K562 (cell line): ENCODE measurements around the gene ADAMTSL3. TPM values are rescaled to one million over a fixed set of nuclear protein-coding genes. Genes with fewer than 3 reads are reported as not detected.
A peak's percentile ranks its signal among the peaks of the same experiment; 100 is the strongest.

Experiments
- ATAC-seq: fragments of 200-7000 bp; cut with Tn5 transposase; 3 replicates; pipeline ENCODE4 v1.9.1; 2020; ENCODE audit warnings: moderate library complexity
- BruUV-seq: library from RNA; stranded (reverse); fragments of 400-500 nt; replicated peaks from 2 replicates; lab custom pipeline; 2021; lab: Mats Ljungman, UMichigan
- CTCF ChIA-PET: fragments of 300-600 bp; formaldehyde crosslinking; extraction: SDS; loops from one replicate; lab custom pipeline; 2021; ENCODE audit warnings: low intra/inter-chr PET ratio; lab: Yijun Ruan, JAX
- POLR2A ChIA-PET: fragments of 300-600, 350-650 bp; sonication (Branson Sonifier 250); formaldehyde crosslinking; extraction: SDS; loops from one replicate; lab custom pipeline; 2021; ENCODE audit warnings: antibody characterized with exemption, inconsistent platforms; lab: Yijun Ruan, JAX
- DNase-seq, 4 experiments: peaks; one replicate each; pipeline versions ENCODE4 v3.0.0 to v3.0.0-alpha.2; 2011 to 2018; ENCODE audit warnings: low spot score in 3 of 4, mixed read lengths in 3 of 4; ENCODE audit errors: extremely low read depth in 1 of 4
- FAIRE-seq: peaks from 2 replicates; lab custom pipeline; 2011; peaks lifted over from hg19 to GRCh38; lab: Jason Lieb, UNC
- H2AFZ ChIP-seq: 2 replicates; pipeline ENCODE4 v1.6.0; 2011; ENCODE audit warnings: low read depth, low read length, control low read depth, inconsistent platforms
- H3K27ac ChIP-seq: fragments of 200-600 bp; 3 replicates; pipeline ENCODE4 v1.8.0; 2011; ENCODE audit warnings: low read depth, mild to moderate bottlenecking, control low read depth, inconsistent platforms, low read length, moderate library complexity, mixed read lengths; ENCODE audit errors: extremely low read depth
- H3K27me3 ChIP-seq, 2 experiments: fragments of 300-600 bp in 1 of 2; 2 replicates in 1 of 2; 3 replicates in 1 of 2; pipeline versions ENCODE4 v1.6.0 to v1.8.0; 2011; ENCODE audit warnings: inconsistent platforms in 2 of 2, low read length in 2 of 2, mild to moderate bottlenecking in 1 of 2, mixed read lengths in 1 of 2, moderate library complexity in 1 of 2; ENCODE audit not compliant: control insufficient read depth in 2 of 2, insufficient read depth in 2 of 2
- H3K36me3 ChIP-seq: fragments of 300-600 bp; 3 replicates; pipeline ENCODE4 v1.8.0; 2011; ENCODE audit warnings: mild to moderate bottlenecking, low read length, inconsistent platforms; ENCODE audit not compliant: control insufficient read depth, insufficient read depth
- H3K4me1 ChIP-seq, 2 experiments: fragments of 200-600 bp in 1 of 2; replicated peaks in 1 of 2; 2 replicates in 1 of 2; 3 replicates in 1 of 2; pipeline versions ENCODE4 v1.5.1 to v1.8.0; 2011; ENCODE audit warnings: inconsistent platforms in 2 of 2, low read length in 2 of 2, mild to moderate bottlenecking in 1 of 2, mixed read lengths in 1 of 2, moderate library complexity in 1 of 2; ENCODE audit not compliant: control insufficient read depth in 2 of 2, insufficient read depth in 2 of 2
- H3K4me2 ChIP-seq: 2 replicates; pipeline ENCODE4 v1.6.1; 2011; ENCODE audit warnings: low read length, control low read depth, inconsistent platforms, mixed read lengths; ENCODE audit not compliant: insufficient read depth
- H3K4me3 ChIP-seq: fragments of 200-600 bp; sonication (generic), shearing (Covaris generic); 2 replicates; pipeline ENCODE4 v1.5.1; 2016; ENCODE audit warnings: control low read depth, inconsistent platforms
- H3K79me2 ChIP-seq: fragments of 200-600 bp; 3 replicates; pipeline ENCODE4 v1.8.0; 2011; ENCODE audit warnings: low read length, inconsistent platforms; ENCODE audit not compliant: control insufficient read depth, insufficient read depth
- H3K9ac ChIP-seq, 2 experiments: 2 replicates each; pipeline versions ENCODE4 v1.6.0 to v1.6.1; 2011; ENCODE audit warnings: low read depth in 2 of 2, low read length in 2 of 2, control low read depth in 1 of 2, inconsistent platforms in 1 of 2, mild to moderate bottlenecking in 1 of 2, mixed read lengths in 1 of 2; ENCODE audit not compliant: insufficient read depth in 1 of 2
- H3K9me1 ChIP-seq: one replicate; pipeline ENCODE4 v1.6.0; 2011; ENCODE audit warnings: inconsistent platforms, mild to moderate bottlenecking, low read length, moderate library complexity; ENCODE audit not compliant: control insufficient read depth, insufficient read depth
- H3K9me3 ChIP-seq: replicated peaks from 2 replicates; pipeline ENCODE4 v1.5.1; 2011; ENCODE audit warnings: low read depth, low read length, inconsistent platforms; ENCODE audit not compliant: control insufficient read depth, insufficient read depth
- H4K20me1 ChIP-seq: replicated peaks from 2 replicates; pipeline ENCODE4 v1.6.1; 2011; ENCODE audit warnings: low read length, inconsistent platforms, mixed read lengths; ENCODE audit not compliant: control insufficient read depth, insufficient read depth
- C11orf30 ChIP-seq: fragments of 450-650 bp; IDR thresholded peaks from 2 replicates; pipeline ENCODE4 v1.6.1; 2016; ENCODE audit warnings: low read depth, mild to moderate bottlenecking
- DIDO1 ChIP-seq: fragments of 450-650 bp; IDR thresholded peaks from 2 replicates; pipeline ENCODE4 v1.6.1; 2016; ENCODE audit warnings: low read depth, missing biosample characterization, missing genetic modification characterization
- ESRRB ChIP-seq: fragments of 250-450 bp; sonication (Bioruptor Pico); IDR thresholded peaks from 2 replicates; pipeline ENCODE4 v1.5.0; 2020; ENCODE audit warnings: mild to moderate bottlenecking, moderate library complexity, borderline replicate concordance
- FOXM1 ChIP-seq, 2 experiments: fragments of 450-650 bp in 1 of 2; sonication (generic) in 1 of 2; formaldehyde crosslinking in 1 of 2; IDR thresholded peaks; 2 replicates each; pipeline versions ENCODE4 v1.6.1 to v1.9.0; 2017 to 2022; ENCODE audit warnings: low read depth in 2 of 2, mild to moderate bottlenecking in 2 of 2, missing genetic modification reagents in 1 of 2, moderate library complexity in 1 of 2
- HNRNPK ChIP-seq: fragments of 200-400 bp; formaldehyde crosslinking; IDR thresholded peaks from one replicate; pipeline ENCODE4 v1.6.1; 2018; ENCODE audit warnings: mild to moderate bottlenecking, low read depth, low read length; ENCODE audit not compliant: poor library complexity, severe bottlenecking
- JUND ChIP-seq, 2 experiments: IDR thresholded peaks; 2 replicates in 1 of 2; 3 replicates in 1 of 2; pipeline ENCODE4 v1.6.1; 2011; ENCODE audit warnings: borderline replicate concordance in 2 of 2, low read depth in 2 of 2, low read length in 2 of 2, improper control_type of control experiment in 1 of 2, missing biosample characterization in 1 of 2, missing genetic modification characterization in 1 of 2, missing genetic modification reagents in 1 of 2
- MAFF ChIP-seq: IDR thresholded peaks from 2 replicates; pipeline ENCODE4 v1.6.1; 2012; ENCODE audit warnings: low read length, improper control_type of control experiment
- MAFG ChIP-seq: fragments of 450-650 bp; conservative IDR thresholded peaks from 2 replicates; pipeline ENCODE4 v1.6.1; 2016; ENCODE audit warnings: missing genetic modification characterization, missing compliant biosample characterization
- MCM2 ChIP-seq: fragments of 450-650 bp; IDR thresholded peaks from 2 replicates; pipeline ENCODE4 v1.6.1; 2017; ENCODE audit warnings: low read depth, mild to moderate bottlenecking
- NFRKB ChIP-seq: fragments of 450-650 bp; IDR thresholded peaks from 2 replicates; pipeline ENCODE4 v1.6.1; 2016; ENCODE audit warnings: low read depth
- POLR3A ChIP-seq: IDR thresholded peaks from 2 replicates; pipeline ENCODE4 v1.6.1; 2011; ENCODE audit warnings: borderline replicate concordance, mild to moderate bottlenecking, moderate library complexity; ENCODE audit not compliant: insufficient read length, insufficient read depth; ENCODE audit errors: extremely low read depth
- PTRF ChIP-seq: fragments of 450-650 bp; IDR thresholded peaks from 2 replicates; pipeline ENCODE4 v1.6.1; 2016; ENCODE audit warnings: mild to moderate bottlenecking, missing genetic modification characterization, missing compliant biosample characterization
- RBFOX2 ChIP-seq: fragments of 200-400 bp; formaldehyde crosslinking; IDR thresholded peaks from 2 replicates; pipeline ENCODE4 v1.6.1; 2017; ENCODE audit warnings: low read depth, mild to moderate bottlenecking, low read length, moderate library complexity
- RBM17 ChIP-seq: fragments of 200-400 bp; formaldehyde crosslinking; IDR thresholded peaks from 2 replicates; pipeline ENCODE4 v1.6.1; 2017; ENCODE audit warnings: low read depth, mild to moderate bottlenecking, low read length, borderline replicate concordance
- RBM34 ChIP-seq: fragments of 200-400 bp; formaldehyde crosslinking; IDR thresholded peaks from 2 replicates; pipeline ENCODE4 v1.6.1; 2018; ENCODE audit warnings: low read length, borderline replicate concordance; ENCODE audit not compliant: insufficient read depth
- SPI1 ChIP-seq: IDR thresholded peaks from 2 replicates; pipeline ENCODE4 v1.6.1; 2011; ENCODE audit warnings: low read depth, low read length, control low read depth, borderline replicate concordance
- SRSF9 ChIP-seq: fragments of 200-400 bp; formaldehyde crosslinking; IDR thresholded peaks from 2 replicates; pipeline ENCODE4 v1.6.1; 2017; ENCODE audit warnings: low read depth, low read length, borderline replicate concordance
- TARDBP ChIP-seq: fragments of 450-650 bp; IDR thresholded peaks from 2 replicates; pipeline ENCODE4 v1.6.1; 2016
- ZBTB17 ChIP-seq: fragments of 450-650 bp; formaldehyde crosslinking; IDR thresholded peaks from 2 replicates; pipeline ENCODE4 v1.4.0; 2020; ENCODE audit warnings: mild to moderate bottlenecking
- ZBTB2 ChIP-seq: fragments of 450-650 bp; IDR thresholded peaks from 2 replicates; pipeline ENCODE4 v1.6.1; 2016; ENCODE audit warnings: antibody characterized with exemption
- ZC3H8 ChIP-seq: fragments of 450-650 bp; IDR thresholded peaks from 2 replicates; pipeline ENCODE4 v1.6.1; 2017
- ZNF316 ChIP-seq: fragments of 450-650 bp; IDR thresholded peaks from 2 replicates; pipeline ENCODE4 v1.6.1; 2016
- ZNF408 ChIP-seq: fragments of 250-450 bp; sonication (Bioruptor Pico); IDR thresholded peaks from 2 replicates; pipeline ENCODE4 v1.4.0; 2020; ENCODE audit warnings: low read depth, mild to moderate bottlenecking, moderate library complexity
- ZNF436 ChIP-seq: fragments of 250-450, 450-650 bp; sonication (Bioruptor Pico); formaldehyde crosslinking; IDR thresholded peaks from 2 replicates; pipeline ENCODE4 v1.7.0; 2020; ENCODE audit warnings: mild to moderate bottlenecking
- WGBS: fragments of 100-300 bp; shearing (Covaris generic); methylation state at CpG from one replicate; pipeline ENCODE4 v1.1.6; 2016; ENCODE audit warnings: low coverage, mixed read lengths; ENCODE audit not compliant: insufficient coverage; ENCODE audit errors: missing lambda C conversion rate; 5-methylcytosine and 5-hydroxymethylcytosine counted together
- in situ Hi-C: fragments of 300-500 bp; cut with MboI; formaldehyde crosslinking; loops from 4 replicates; pipeline ENCODE4 v1.15.0; 2018; ENCODE audit warnings: inconsistent platforms, mixed read lengths
- intact Hi-C: fragments of 100-400 bp; cut with micrococcal nuclease; formaldehyde crosslinking; loops from 2 replicates; pipeline ENCODE4 v1.14.2; 2022
- polyA plus RNA-seq, 8 experiments: library from polyadenylated mRNA; depleted of rRNA in 4 of 8; stranded (reverse) in 5 of 8; unstranded in 3 of 8; fragments of >200 nt; fragmentation: Nextera tagmentation in 2 of 8; fragmentation: Illumina TruSeq in 1 of 8; extraction: Ambion mirVana in 2 of 8; extraction: Trizol in 1 of 8; gene quantifications; 2 replicates each; pipeline versions ENCODE4 v1.2.1 to v1.2.3, GENCODE V29; 2011 to 2014; ENCODE audit warnings: inconsistent platforms in 1 of 8, missing spikeins in 1 of 8
- total RNA-seq, 7 experiments: library from RNA; depleted of rRNA in 6 of 7; stranded (reverse); fragments of >200 nt in 6 of 7; fragmentation: Illumina TruSeq in 2 of 7; extraction: Trizol in 2 of 7; gene quantifications; 2 replicates each; pipeline versions ENCODE4 v1.2.1 to v1.2.3, GENCODE V29; 2011 to 2021; ENCODE audit warnings: low replicate concordance in 1 of 7

ADAMTSL3 gene
- total and polyA plus RNA-seq, 9 of the 15 experiments (the other 6 are each of a cell fraction or from before 2014, with no cell fraction given) = 0.01 to 0.18 (median 0.07) TPM; not detected in 3

- TF ChIP-seq PTRF (tag) (no peak), RBM17 (no peak), TARDBP (no peak), RBFOX2 (no peak), ZNF436 (CRISPR knock-in tag) (no peak), DIDO1 (no peak)
Measured at GRCh38 chr15:83709241-83709640, 55.3 kb downstream of the ADAMTSL3 start (continued).

DNA sequence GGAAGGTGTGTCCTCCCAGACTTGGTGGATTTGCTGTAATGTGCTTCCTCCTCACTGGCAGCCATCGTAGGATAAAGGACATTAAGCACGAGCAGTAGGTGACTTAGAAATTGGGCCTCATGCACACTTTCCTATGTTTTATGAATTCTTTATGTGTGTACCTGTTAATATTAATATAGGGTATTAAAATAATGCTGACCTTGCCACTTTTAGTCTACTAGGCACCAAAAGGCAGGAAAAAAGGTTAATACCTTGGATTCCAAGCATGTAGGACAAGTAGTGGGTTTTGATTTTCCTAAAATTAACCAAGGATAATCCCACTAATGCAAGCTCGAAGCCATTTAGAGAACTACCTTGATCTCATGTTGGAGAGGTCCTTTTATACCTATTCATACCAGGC, 55.9 kb downstream of the ADAMTSL3 start:
- ChIA-PET CTCF (no interaction called here), POLR2A (no interaction called here)
- H3K79me2 ChIP-seq = no peaks in the 10 kb centered on the region
- H3K36me3 ChIP-seq = no peaks in the 10 kb centered on the region
- no peak overlapping the region for H3K9ac ChIP-seq
- in situ Hi-C loops = no loop called here
- no peak overlapping the region for H3K4me3 ChIP-seq
- H3K4me2 ChIP-seq = no peak overlapping the region
- ATAC-seq (no peak), FAIRE-seq (no peak), DNase-seq (no peak)
- BruUV-seq = no TSS peak
- H2AFZ ChIP-seq = no peak overlapping the region
- no peak overlapping the region for H3K27ac ChIP-seq
- intact Hi-C loops = no loop called here
- no peaks in the 10 kb centered on the region for H3K9me3 ChIP-seq
- 4% methylated on average over 3 of the region's 3 CpGs for WGBS
- H4K20me1 ChIP-seq = no peaks in the 10 kb centered on the region
- no peaks in the 10 kb centered on the region for H3K9me1 ChIP-seq
- H3K4me1 ChIP-seq = no peaks in the 10 kb centered on the region
- H3K27me3 ChIP-seq = no peaks in the 10 kb centered on the region; a peak in 1 of 5 replicates
- TF ChIP-seq ESRRB (CRISPR knock-in tag) = no peak
- TF ChIP-seq FOXM1 (IDR thresholded peaks at IDR 0.05; ENCODE audit: low read depth) = no peak
- no peak for TF ChIP-seq FOXM1 (CRISPR knock-in tag; IDR thresholded peaks at IDR 0.05; ENCODE audit: low read depth)
- no peak for TF ChIP-seq MCM2
- TF ChIP-seq C11orf30 = peak; percentile 33; the same call in 1 of the 2 replicates
- no peak for TF ChIP-seq ZBTB17 (CRISPR knock-in tag)
- no peak for TF ChIP-seq HNRNPK
- 0 out of 2 replicates have a peak, but pooled peaks have one; percentile 38 for TF ChIP-seq MAFG (tag)
- TF ChIP-seq ZNF408 (CRISPR knock-in tag) = no peak
- TF ChIP-seq JUND (IDR thresholded peaks at IDR 0.05; ENCODE audit: borderline replicate concordance, low read depth, low read length) = no peak
- TF ChIP-seq JUND (tag; IDR thresholded peaks at IDR 0.05; ENCODE audit: borderline replicate concordance, low read depth, low read length) = no peak
- no peak for TF ChIP-seq NFRKB
- no peak for TF ChIP-seq POLR3A
- TF ChIP-seq ZBTB2 = no peak
- no peak for TF ChIP-seq RBM34
- no peak for TF ChIP-seq ZC3H8
- TF ChIP-seq ZNF436 (CRISPR knock-in tag) = no peak
- peak; percentile 58 for TF ChIP-seq MAFF
- no peak for TF ChIP-seq SRSF9
- TF ChIP-seq SPI1 = no peak
- TF ChIP-seq ZNF316 = peak; percentile 62; the same call in 1 of the 2 replicates
